H9 (cell line): ENCODE data around the gene ZMIZ1. TPM values are rescaled to one million over a fixed set of nuclear protein-coding genes. Genes with fewer than 3 reads are reported as not detected.

ENCODE experiments used
- DNase-seq: peaks from one replicate; pipeline ENCODE4 v3.0.0-alpha.2; 2017
- H2AFZ ChIP-seq: one replicate; pipeline ENCODE4 v1.6.1; 2013; ENCODE audit warnings: mild to moderate bottlenecking, low read length, control low read depth, moderate library complexity
- H2AK5ac ChIP-seq: 2 replicates; pipeline ENCODE4 v1.6.1; 2013; ENCODE audit warnings: low read length, control low read depth, mixed read lengths; ENCODE audit not compliant: insufficient read length
- H2BK120ac ChIP-seq: one replicate; pipeline ENCODE4 v1.6.1; 2013; ENCODE audit warnings: low read depth, mild to moderate bottlenecking, low read length, control low read depth, inconsistent platforms; ENCODE audit not compliant: poor library complexity, severe bottlenecking
- H2BK12ac ChIP-seq: 2 replicates; pipeline ENCODE4 v1.6.1; 2013; ENCODE audit warnings: low read length, control low read depth, mixed read lengths, low read depth; ENCODE audit not compliant: insufficient read length
- H2BK15ac ChIP-seq: 2 replicates; pipeline ENCODE4 v1.6.1; 2013; ENCODE audit warnings: low read depth, low read length, control low read depth
- H2BK20ac ChIP-seq: one replicate; pipeline ENCODE4 v1.6.1; 2013; ENCODE audit warnings: low read depth, mild to moderate bottlenecking, low read length, control low read depth, inconsistent platforms; ENCODE audit not compliant: poor library complexity, severe bottlenecking
- H2BK5ac ChIP-seq: 2 replicates; pipeline ENCODE4 v1.6.1; 2013; ENCODE audit warnings: low read length, control low read depth, mixed read lengths; ENCODE audit not compliant: insufficient read length
- H3K14ac ChIP-seq: 2 replicates; pipeline ENCODE4 v1.6.1; 2013; ENCODE audit warnings: low read length, control low read depth; ENCODE audit not compliant: insufficient read depth
- H3K18ac ChIP-seq: 2 replicates; pipeline ENCODE4 v1.6.1; 2013; ENCODE audit warnings: low read depth, mild to moderate bottlenecking, mixed read lengths, low read length, control low read depth; ENCODE audit not compliant: insufficient read length
- H3K23ac ChIP-seq: 2 replicates; pipeline ENCODE4 v1.6.1; 2013; ENCODE audit warnings: low read length, control low read depth, mixed read lengths, low read depth; ENCODE audit not compliant: insufficient read length
- H3K23me2 ChIP-seq: 2 replicates; pipeline ENCODE4 v1.6.1; 2013; ENCODE audit warnings: low read depth, mild to moderate bottlenecking, mixed read lengths, low read length, control low read depth; ENCODE audit not compliant: insufficient read length, poor library complexity, severe bottlenecking
- H3K27ac ChIP-seq: 2 replicates; pipeline ENCODE4 v1.5.1; 2013; ENCODE audit warnings: low read length, control low read depth, mixed read lengths, low read depth; ENCODE audit not compliant: insufficient read length
- H3K27me3 ChIP-seq: 2 replicates; pipeline ENCODE4 v1.6.1; 2013; ENCODE audit warnings: low read length, control low read depth, inconsistent platforms; ENCODE audit not compliant: insufficient read depth
- H3K4ac ChIP-seq: 2 replicates; pipeline ENCODE4 v1.6.1; 2013; ENCODE audit warnings: low read depth, mild to moderate bottlenecking, control low read depth, inconsistent platforms, low read length, moderate library complexity
- H3K4me1 ChIP-seq: 2 replicates; pipeline ENCODE4 v1.6.1; 2013; ENCODE audit warnings: low read length, control low read depth, inconsistent platforms; ENCODE audit not compliant: insufficient read depth
- H3K4me2 ChIP-seq: 2 replicates; pipeline ENCODE4 v1.6.1; 2013; ENCODE audit warnings: low read length, control low read depth, mixed read lengths; ENCODE audit not compliant: insufficient read length, insufficient read depth
- H3K56ac ChIP-seq: 2 replicates; pipeline ENCODE4 v1.6.1; 2013; ENCODE audit warnings: low read depth, mild to moderate bottlenecking, mixed read lengths, low read length, control low read depth; ENCODE audit not compliant: insufficient read length
- H3K79me1 ChIP-seq: 2 replicates; pipeline ENCODE4 v1.6.1; 2013; ENCODE audit warnings: low read depth, mild to moderate bottlenecking, moderate library complexity, low read length, control low read depth, inconsistent platforms; ENCODE audit not compliant: insufficient read depth, poor library complexity, severe bottlenecking
- H3K79me2 ChIP-seq: 2 replicates; pipeline ENCODE4 v1.6.1; 2013; ENCODE audit warnings: low read length, control low read depth, inconsistent platforms; ENCODE audit not compliant: insufficient read depth
- H3K9ac ChIP-seq: 2 replicates; pipeline ENCODE4 v1.6.1; 2013; ENCODE audit warnings: low read length, control low read depth, mixed read lengths; ENCODE audit not compliant: insufficient read length; ENCODE audit errors: extremely low read depth
- H3K9me3 ChIP-seq: one replicate; pipeline ENCODE4 v1.6.1; 2013; ENCODE audit warnings: low read depth, low read length, inconsistent platforms; ENCODE audit not compliant: control insufficient read depth
- H3T11ph ChIP-seq: one replicate; pipeline ENCODE4 v1.6.1; 2013; ENCODE audit warnings: mild to moderate bottlenecking, low read length, control low read depth, inconsistent platforms
- H4K20me1 ChIP-seq: one replicate; pipeline ENCODE4 v1.6.1; 2013; ENCODE audit not compliant: control insufficient read depth, insufficient read length, insufficient read depth
- H4K5ac ChIP-seq: 2 replicates; pipeline ENCODE4 v1.6.1; 2013; ENCODE audit warnings: low read depth, mild to moderate bottlenecking, mixed read lengths, low read length, control low read depth; ENCODE audit not compliant: insufficient read length
- H4K8ac ChIP-seq: replicated peaks from 2 replicates; pipeline ENCODE4 v1.6.1; 2013; ENCODE audit warnings: low read length, control low read depth, mixed read lengths, low read depth; ENCODE audit not compliant: insufficient read length
- H4K91ac ChIP-seq: 2 replicates; pipeline ENCODE4 v1.6.1; 2013; ENCODE audit warnings: low read depth, mild to moderate bottlenecking, moderate library complexity, mixed read lengths, low read length, control low read depth; ENCODE audit not compliant: insufficient read length
- H3K27ac Mint-ChIP-seq, 3 experiments: 2 replicates in 2 of 3; 3 replicates in 1 of 3; pipeline ENCODE4 v1.8.0; 2020 to 2021; ENCODE audit warnings: mixed read lengths in 3 of 3, mild to moderate bottlenecking in 1 of 3, moderate library complexity in 1 of 3
- H3K27me3 Mint-ChIP-seq: 2 replicates; pipeline ENCODE4 v1.8.0; 2021; ENCODE audit warnings: low read depth, mild to moderate bottlenecking, moderate library complexity, mixed read lengths
- H3K36me3 Mint-ChIP-seq, 3 experiments: 2 replicates in 2 of 3; 3 replicates in 1 of 3; pipeline ENCODE4 v1.8.0; 2020 to 2021; ENCODE audit warnings: low read depth in 3 of 3, mixed read lengths in 3 of 3; ENCODE audit not compliant: insufficient read depth in 1 of 3
- H3K4me1 Mint-ChIP-seq, 2 experiments: 2 replicates each; pipeline ENCODE4 v1.8.0; 2020; ENCODE audit warnings: mixed read lengths in 2 of 2
- H3K4me3 Mint-ChIP-seq, 2 experiments: 2 replicates in 1 of 2; 3 replicates in 1 of 2; pipeline ENCODE4 v1.8.0; 2020 to 2021; ENCODE audit warnings: mild to moderate bottlenecking in 2 of 2, mixed read lengths in 2 of 2, moderate library complexity in 1 of 2
- H3K9me3 Mint-ChIP-seq, 2 experiments: 2 replicates in 1 of 2; 3 replicates in 1 of 2; pipeline ENCODE4 v1.8.0; 2020; ENCODE audit warnings: mild to moderate bottlenecking in 2 of 2, mixed read lengths in 2 of 2, moderate library complexity in 1 of 2
- WGBS: extraction: QIAGEN DNeasy Blood & Tissue Kit; methylation state at CpG from one replicate; pipeline ENCODE4 v1.1.7; 2013; ENCODE audit warnings: missing lambda C conversion rate, low lambda C conversion rate, mixed read lengths; ENCODE audit not compliant: insufficient read length; ENCODE audit errors: extremely low coverage; 5-methylcytosine and 5-hydroxymethylcytosine counted together
- total RNA-seq: library from RNA; stranded (reverse); gene quantifications from 2 replicates; pipeline ENCODE4 v1.2.1, GENCODE V29; 2021
- TF ChIP-seq, protein P1 (sequence below): fragments of 200-600 bp; sonication (generic); conservative IDR thresholded peaks from 3 replicates; pipeline ENCODE4 v1.8.0; 2021; ENCODE audit warnings: antibody characterized with exemption, mild to moderate bottlenecking

ZMIZ1 gene
- total RNA-seq, 1 experiment from 2014 or later = 36.9 TPM

DNA sequence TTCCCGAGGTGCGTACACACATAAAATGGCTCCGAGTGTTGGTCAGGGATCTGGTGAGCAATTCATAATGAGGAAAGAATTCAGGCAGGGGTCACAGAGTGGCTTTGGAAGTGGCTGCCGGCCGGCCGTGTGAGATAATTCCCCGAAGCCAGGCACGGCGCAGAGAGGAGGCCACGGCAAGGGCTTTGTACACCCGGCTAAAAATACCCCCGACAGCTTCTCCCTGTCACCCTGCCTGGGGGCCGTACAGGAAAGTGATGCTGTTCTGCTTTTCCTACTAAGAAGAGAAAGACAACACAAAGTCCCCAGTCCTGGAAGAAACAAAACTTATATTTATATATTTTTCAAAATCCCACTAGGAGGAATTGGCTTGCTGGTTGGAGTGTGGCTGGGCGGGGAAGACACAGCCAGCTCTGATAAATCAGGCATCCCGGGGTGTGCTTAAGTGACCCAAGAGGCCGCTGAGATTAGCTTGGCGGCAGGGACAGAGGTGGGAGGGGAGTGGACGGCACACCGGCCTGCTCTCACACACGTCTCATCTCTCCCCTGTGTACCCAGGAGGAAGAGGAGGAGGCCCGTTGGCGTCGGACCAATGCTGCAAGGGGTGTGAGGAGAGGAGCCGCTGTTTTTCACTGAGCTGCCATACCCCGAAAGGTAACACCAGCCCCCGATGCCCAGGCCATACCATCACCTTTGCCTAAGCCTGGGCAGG is 70.5 kb downstream of the ZMIZ1 start:
- Histone ChIP-seq H3K4ac (no peak overlapping the region), H3K79me1 (peaks cover 2% of the 10 kb centered on the region), H3K79me2 (no peaks in the 10 kb centered on the region), H2AFZ (no peak overlapping the region), H4K20me1 (no peaks in the 10 kb centered on the region), H3K4me1 (peaks cover 3% of the 10 kb centered on the region; the same call in 1 of the 2 replicates), H3K27me3 (no peaks in the 10 kb centered on the region), H3K27ac (no peak overlapping the region), H2AK5ac (no peak overlapping the region), H2BK120ac (no peak overlapping the region), H3K4me2 (no peak overlapping the region), H3K14ac (no peak overlapping the region; the same call in 1 of the 2 replicates), H2BK20ac (no peak overlapping the region), H4K5ac (no peak overlapping the region), H2BK15ac (no peak overlapping the region), H3K18ac (no peak overlapping the region), H2BK5ac (no peak overlapping the region), H3K56ac (no peak overlapping the region), H2BK12ac (no peak overlapping the region), H4K8ac (no peak overlapping the region), H3K9ac (no peak overlapping the region), H3K9me3 (no peaks in the 10 kb centered on the region), H3K23me2 (no peaks in the 10 kb centered on the region), H4K91ac (no peak overlapping the region), H3T11ph (no peak overlapping the region), H3K23ac (no peak overlapping the region)
- Mint-ChIP-seq H3K4me3 (no peak overlapping the region), H3K27me3 (no peaks in the 10 kb centered on the region), H3K36me3 (peaks cover 5 to 23% (median 17%) of the 10 kb centered on the region in 3 experiments; a peak in 6 of 7 replicates), H3K9me3 (no peaks in the 10 kb centered on the region), H3K4me1 (peaks cover 59 to 73% of the 10 kb centered on the region in 2 experiments), H3K27ac (peak overlapping the region; percentile 72 to 90 (median 87); a peak in 4 of 7 replicates)
- TF ChIP-seq, protein P1, sequence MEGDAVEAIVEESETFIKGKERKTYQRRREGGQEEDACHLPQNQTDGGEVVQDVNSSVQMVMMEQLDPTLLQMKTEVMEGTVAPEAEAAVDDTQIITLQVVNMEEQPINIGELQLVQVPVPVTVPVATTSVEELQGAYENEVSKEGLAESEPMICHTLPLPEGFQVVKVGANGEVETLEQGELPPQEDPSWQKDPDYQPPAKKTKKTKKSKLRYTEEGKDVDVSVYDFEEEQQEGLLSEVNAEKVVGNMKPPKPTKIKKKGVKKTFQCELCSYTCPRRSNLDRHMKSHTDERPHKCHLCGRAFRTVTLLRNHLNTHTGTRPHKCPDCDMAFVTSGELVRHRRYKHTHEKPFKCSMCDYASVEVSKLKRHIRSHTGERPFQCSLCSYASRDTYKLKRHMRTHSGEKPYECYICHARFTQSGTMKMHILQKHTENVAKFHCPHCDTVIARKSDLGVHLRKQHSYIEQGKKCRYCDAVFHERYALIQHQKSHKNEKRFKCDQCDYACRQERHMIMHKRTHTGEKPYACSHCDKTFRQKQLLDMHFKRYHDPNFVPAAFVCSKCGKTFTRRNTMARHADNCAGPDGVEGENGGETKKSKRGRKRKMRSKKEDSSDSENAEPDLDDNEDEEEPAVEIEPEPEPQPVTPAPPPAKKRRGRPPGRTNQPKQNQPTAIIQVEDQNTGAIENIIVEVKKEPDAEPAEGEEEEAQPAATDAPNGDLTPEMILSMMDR = no peak
- DNase-seq = no peak
- WGBS = no CpG with 5 or more reads among the region's 26 CpGs
